GM20431 (cell line): ENCODE measurements around the gene DIAPH1.

Source experiments
- in situ Hi-C: fragments of 300-500 bp; cut with MseI, MboI; formaldehyde crosslinking; loops from one replicate; pipeline ENCODE4 v1.15.0; 2020; ENCODE audit warnings: low sequenced_read_pairs; ENCODE audit not compliant: unreplicated experiment

DIAPH1 gene

GRCh38 chr5:141640698-141641097 is 21.9 kb upstream of the DIAPH1 start:
- in situ Hi-C loops, result no loop called here

GRCh38 chr5:141640051-141640415 is 21.2 kb upstream of the DIAPH1 start:
- in situ Hi-C loops, result no loop called here

GRCh38 chr5:141639357-141640050 is 20.7 kb upstream of the DIAPH1 start:
- in situ Hi-C loops, result loop anchor here (10.0 kb wide), 1 partner anchor 55 kb away; no protein-coding TSS in a partner anchor

GRCh38 chr5:141638771-141639170 is 20.0 kb upstream of the DIAPH1 start:
- in situ Hi-C loops, result loop anchor here (10.0 kb wide), 1 partner anchor 54 kb away; no protein-coding TSS in a partner anchor

DNA sequence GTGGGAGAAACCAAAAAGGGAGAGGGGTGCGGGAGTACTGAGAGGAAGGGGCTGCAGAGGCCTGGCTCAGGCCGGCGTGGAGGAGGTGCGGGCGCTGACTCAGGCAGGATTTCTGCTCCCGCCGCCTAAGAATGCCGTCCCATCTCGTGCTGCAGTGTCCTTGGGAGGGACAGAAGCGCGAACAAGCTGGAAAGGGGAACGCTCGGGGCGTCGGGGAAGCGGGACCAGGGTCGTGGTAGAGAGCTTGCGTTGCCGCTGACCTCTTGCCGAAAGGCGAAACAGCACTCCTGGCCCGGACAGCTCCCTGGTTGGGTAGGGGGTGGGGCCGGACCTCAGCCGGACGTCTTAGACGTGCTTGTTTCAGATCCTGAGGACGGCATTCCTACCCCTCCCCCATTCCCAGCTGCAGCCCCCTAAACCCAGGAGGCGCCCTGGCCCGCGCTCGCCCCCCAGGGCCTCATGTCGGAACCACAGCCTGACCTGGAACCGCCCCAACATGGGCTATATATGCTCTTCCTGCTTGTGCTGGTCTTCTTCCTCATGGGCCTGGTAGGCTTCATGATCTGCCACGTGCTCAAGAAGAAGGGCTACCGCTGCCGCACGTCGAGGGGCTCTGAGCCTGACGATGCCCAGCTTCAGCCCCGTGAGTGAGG is 19.1 kb upstream of the DIAPH1 start:
- in situ Hi-C loops, result loop anchor here (10.0 kb wide), 1 partner anchor 53 kb away; no protein-coding TSS in a partner anchor

GRCh38 chr5:141637123-141637766 is 18.4 kb upstream of the DIAPH1 start:
- in situ Hi-C loops, result loop anchor here (10.0 kb wide), 1 partner anchor 52 kb away; no protein-coding TSS in a partner anchor

- in situ Hi-C loops, result loop anchor here (10.0 kb wide), 1 partner anchor 52 kb away; no protein-coding TSS in a partner anchor
Observed at GRCh38 chr5:141636413-141637122, 17.8 kb upstream of the DIAPH1 start, which contains the start of the genes HDAC3 and RELL2. HDAC3 (minus strand) TSS chr5:141636849; CDS start chr5:141636790, 59 bp downstream. RELL2 (plus strand) TSS chr5:141636997; CDS start chr5:141638226, 1,229 bp downstream.

DNA sequence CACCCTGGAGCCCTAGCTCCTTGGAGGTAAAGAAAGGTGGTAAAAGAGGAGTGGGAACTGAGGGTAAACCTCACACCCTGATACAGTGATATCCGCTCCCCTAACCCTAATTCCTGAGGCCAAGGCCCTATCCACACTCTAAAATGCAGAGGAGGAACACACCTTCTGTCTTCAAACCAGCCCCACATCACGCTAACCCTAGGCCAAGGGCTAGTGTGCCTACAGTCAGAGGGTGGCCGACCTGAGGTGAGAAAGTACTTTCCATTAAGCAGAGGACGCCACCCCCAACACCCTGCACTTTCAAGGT is 17.3 kb upstream of the DIAPH1 start:
- in situ Hi-C loops, result loop anchor here (10.0 kb wide), 1 partner anchor 51 kb away; no protein-coding TSS in a partner anchor

DNA sequence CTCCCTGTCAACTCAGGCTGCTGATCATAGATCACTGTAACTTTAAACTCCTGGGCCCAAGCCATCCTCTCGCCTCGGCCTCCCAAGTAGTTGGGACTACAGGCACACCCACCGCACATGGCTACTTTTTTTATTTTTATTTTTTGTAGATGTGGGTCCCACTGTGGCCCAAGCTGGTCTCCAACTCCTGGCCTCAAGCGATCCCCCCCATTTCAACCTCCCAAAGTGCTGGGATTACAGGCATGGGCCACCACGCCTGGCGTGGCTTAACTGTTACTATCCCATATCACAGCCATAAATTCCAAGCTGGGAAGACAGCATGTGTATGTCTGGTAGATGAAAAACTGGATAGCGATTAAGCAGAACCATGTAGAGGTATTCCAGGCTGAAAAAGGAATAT is 16.8 kb upstream of the DIAPH1 start:
- in situ Hi-C loops, result loop anchor here (10.0 kb wide), 1 partner anchor 51 kb away; no protein-coding TSS in a partner anchor

DNA sequence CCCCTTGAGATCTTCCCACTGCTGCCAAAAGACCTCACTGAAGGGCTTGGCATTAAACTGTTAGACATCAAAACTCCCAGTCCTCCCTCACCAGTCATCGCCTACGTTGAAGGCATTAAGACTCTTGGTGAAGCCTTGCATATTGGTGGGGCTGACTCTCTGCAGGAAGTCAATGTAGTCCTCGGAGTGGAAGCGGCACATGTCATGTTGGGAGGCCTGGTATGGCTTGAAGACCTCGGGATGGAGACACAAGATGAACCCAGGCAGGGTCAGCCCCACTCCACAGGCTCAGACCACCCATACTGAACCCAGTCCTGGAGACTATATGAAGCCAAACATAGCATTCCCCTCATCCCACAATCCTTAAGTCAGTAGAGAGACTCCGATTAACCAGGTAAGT is 15.9 kb upstream of the DIAPH1 start:
- in situ Hi-C loops, result loop anchor here (10.0 kb wide), 1 partner anchor 50 kb away; no protein-coding TSS in a partner anchor

DNA sequence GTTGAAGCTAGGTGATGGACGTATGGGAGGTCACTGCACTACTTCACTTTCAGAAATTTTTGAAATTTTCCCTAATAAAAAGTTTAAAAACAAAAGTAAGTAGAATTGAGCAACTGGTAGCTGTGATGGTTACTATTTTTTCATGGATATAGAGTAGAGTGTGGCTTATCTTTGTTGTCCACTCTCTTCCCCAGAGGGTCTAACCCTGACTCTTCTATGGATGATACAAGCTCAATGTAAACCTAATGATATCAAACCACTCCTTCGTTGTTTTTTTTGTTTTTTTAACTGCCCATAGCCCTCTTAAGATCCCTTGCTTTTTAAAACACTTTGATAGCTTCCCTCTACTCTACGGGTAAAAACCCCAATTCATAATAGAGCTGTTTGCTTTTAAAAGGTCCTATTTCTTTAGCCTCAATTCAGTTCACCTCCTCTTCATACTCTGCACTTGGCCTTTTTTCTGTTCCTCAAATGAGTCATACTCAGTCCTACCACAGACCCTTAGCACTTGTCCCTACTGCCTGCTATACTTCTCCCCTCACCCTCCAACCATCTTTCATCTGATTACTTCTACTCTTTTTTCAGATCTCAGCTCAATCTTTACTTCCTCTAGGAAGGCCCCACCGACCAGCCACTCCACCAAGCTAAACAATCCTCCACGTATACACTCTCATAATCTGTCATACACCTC is 15.2 kb upstream of the DIAPH1 start:
- in situ Hi-C loops, result loop anchor here (10.0 kb wide), 1 partner anchor 49 kb away; no protein-coding TSS in a partner anchor

DNA sequence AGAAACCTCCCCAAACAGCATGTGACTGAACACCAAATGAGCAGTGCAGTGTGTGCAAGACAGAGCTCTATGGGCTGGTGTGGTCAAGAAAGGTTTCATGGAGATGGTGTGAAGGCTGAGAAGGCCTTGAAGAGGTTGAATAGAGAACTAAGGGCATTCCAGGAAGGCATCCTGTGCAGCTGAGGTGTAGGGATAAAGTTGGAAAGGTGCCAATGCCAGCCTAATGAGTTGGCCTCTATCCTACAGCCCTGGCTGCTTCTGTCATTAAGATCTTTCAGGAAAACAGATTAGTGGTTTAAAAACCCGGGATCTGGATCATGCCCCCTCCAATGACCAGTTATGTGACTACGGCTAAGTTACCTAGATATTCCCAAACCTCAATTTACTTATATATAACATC is 13.8 kb upstream of the DIAPH1 start:
- in situ Hi-C loops, result loop anchor here (10.0 kb wide), 1 partner anchor 48 kb away; no protein-coding TSS in a partner anchor

DNA sequence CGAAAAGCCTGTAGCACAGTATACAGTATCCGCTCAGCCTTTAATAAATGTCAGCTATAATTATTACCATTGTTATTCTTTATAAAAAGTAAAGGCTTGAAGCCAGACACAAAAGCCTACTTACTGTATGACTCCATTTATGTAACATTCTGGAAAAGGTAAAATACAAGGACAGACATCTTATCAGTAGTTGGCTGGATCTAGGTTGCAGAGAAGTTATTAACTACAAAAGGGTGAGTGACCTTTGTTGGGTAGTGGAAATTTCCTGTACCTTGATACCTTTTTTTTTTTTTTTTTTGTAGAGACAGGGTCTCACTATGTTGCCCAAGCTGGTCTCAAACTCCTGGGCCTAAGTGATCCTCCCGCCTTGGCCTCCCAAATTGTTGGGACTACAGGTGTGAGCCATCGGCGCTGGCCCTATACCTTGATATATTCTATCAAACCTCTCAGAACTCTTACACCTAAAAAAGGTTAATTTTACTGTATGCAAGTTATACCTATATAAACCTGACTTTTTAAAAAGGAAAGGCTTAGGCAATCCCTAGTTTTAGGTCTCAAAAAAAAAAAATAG is 11.9 kb upstream of the DIAPH1 start:
- in situ Hi-C loops, result loop anchor here (10.0 kb wide), 1 partner anchor 46 kb away; no protein-coding TSS in a partner anchor

DNA sequence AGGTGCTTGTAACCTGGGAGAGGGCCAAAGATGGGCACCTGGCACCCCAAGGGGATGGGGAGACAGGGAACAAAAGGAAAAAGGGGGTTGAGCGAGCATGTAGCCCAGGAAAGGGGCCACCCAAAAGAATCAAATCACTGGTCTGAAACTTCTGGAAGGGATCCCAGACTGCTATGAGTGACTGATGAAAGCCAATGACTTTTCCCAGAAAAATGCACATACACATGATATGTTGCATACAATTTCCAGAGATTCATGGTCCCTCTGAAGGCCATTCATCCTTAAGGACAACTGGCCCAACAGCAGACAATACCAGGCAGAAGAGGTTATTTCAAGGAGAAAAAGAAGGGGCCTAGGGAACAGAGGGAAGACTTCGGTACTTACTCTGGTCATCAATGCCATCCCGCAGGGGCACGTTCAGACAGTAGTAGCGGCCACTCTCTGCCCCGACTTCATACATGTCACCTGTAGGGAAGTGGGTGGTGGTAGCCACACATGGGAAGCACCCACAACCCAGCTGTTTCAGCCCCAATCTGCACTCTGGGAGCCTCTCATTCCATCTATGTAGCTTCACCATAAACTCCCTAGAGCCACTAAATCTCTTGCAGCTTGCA is 9.5 kb upstream of the DIAPH1 start:
- in situ Hi-C loops, result no loop called here

- in situ Hi-C loops, result no loop called here
Observed at GRCh38 chr5:141623611-141624010, 4.8 kb upstream of the DIAPH1 start.

DNA sequence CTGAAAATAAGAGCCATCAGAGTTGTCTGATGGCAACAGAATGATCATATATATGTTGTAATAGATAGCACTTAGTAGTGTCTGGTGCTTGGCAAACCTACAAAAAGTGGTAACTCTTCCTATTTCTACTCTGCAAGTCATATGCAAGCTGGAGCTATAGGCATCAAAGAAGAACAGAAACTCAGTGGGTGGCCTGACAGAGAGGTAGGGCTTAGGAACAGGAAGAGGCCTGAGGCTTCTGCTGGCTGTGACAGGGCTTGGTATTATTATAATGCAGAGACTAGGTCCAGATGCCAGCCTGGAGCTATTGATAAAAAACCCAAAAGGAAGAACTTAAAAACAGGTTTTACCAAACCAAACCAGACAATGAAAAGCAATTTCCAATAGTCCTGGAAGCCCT is 4.4 kb upstream of the DIAPH1 start:
- in situ Hi-C loops, result no loop called here

GRCh38 chr5:141618030-141618803 is 583 bp downstream of the DIAPH1 start:
- in situ Hi-C loops, result no loop called here

- in situ Hi-C loops, result no loop called here
Observed at GRCh38 chr5:141617682-141618029, 1.1 kb downstream of the DIAPH1 start.
